GM19238 (cell line): Measurements from ENCODE around the gene TACC2.
"Not testable (repeated sequence)": the region's sequence is repeated elsewhere in the genome, so short reads cannot be mapped to it uniquely, and the experiment has no call there.

Source experiments
- DNase-seq: peaks from one replicate; pipeline ENCODE4 v3.0.0; 2011; ENCODE audit warnings: low spot score; ENCODE audit not compliant: insufficient read length

TACC2 gene

DNA sequence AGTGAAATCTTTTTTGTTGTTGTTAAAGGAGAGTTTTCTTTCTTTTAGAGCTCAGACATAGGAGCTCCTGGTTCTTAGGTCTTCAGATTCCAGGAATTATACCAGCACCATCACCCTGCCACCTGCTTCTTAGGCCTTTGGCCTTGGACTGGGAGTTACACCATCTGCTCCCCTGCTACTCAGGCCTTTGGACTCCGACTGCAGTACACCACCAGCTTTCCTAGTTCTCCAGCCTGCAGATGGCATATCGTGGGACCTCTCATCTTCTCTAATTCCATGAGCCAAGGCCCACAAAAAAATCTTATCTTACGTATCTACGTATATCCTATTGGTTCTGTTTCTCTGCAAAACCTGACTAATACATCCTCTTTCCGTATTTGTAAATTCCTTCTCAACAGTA is 5.1 kb upstream of the TACC2 start:
- DNase-seq: no peak

DNA sequence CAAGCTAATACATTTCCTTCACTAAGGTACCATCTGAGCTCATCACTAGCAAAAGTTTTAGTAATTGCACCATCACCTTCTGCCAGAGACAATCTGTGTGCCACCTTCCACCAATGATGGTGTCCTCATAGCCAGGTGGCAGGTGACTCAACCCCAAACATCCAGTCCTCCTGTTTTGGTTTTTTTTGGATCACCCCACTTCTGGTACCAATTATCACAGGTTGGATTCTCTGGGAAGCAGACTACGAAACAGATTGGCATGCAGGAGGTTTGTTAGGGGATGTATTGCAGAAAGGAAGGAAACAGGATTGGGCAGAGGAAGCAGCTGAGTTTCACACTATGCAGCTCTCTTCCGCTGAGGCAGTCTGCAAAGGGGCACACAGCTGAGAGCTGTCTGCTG is 4.5 kb upstream of the TACC2 start:
- DNase-seq: no peak

DNA sequence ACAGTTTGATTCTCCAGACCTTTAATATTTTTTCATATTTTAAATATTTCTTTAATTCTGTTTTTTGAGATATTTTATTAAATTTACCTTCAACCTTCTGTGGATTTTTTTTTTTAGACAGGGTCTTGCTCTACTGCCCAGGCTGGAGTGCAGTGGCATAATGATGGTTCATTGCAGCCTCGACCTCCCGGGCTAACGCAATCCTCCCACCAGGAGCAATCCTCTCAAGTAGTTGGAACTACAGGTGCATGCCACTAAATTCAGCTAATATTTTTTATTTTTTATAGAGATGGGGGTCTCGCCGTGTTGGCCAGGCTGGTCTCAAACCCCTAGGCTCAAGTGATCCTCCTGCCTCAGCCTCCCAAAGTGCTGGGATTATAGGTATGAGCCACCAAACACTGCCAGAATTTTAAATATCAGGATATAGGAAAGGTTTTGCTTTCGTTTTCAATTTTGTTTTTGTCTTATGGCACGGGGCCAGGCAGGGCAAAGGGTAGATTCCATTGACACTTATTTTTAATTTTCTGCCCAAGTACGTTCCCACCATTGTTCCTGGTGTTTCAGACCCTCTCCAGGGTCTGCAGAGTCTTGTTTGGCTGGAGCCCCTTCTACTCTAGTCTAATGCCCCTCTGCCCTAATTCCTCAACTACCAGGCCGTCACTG is 1.2 kb downstream of the TACC2 start:
- DNase-seq: no peak

DNA sequence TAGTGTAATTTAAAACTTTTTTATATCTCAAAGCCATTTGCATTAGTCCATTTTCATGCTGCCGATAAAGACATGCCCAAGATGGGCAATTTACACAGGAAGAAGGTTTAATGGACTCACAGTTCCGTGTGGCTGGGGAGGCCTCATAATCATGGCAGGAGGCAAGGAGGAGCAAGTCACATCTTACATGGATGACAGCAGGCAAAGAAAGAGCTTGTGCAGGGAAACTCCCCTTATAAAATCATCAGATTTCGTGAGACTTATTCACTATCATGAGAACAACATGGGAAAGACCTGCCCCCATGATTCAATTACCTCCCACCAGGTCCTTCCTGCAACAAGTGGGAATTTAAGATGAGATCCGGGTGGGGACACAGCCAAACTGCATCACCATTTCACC is 2.8 kb downstream of the TACC2 start:
- DNase-seq: not testable (repeated sequence)

DNA sequence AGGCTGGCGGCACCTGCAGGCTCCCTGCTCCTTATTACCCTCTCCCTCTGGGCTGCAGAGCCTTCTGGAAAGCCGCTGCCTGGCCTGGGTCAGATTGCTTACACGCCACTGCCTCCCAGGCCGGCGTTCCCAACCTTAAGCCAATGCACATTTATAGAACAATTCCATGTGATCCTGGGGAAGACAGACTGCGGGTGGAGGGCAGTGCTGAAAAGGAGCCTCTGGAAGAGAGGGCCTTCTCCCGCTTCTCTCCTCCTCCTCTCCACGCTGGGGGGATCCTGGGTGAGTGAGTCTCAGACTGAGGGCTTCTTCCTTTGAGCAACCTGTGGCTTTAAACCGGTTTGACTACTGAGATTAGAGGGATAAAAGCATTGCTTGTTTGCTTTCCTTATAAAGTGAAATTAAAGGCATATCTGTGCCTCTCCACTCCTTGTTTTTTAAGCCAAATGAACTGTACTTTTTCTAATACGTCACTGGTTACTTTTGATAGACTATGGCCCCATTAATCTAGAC is 5.5 kb downstream of the TACC2 start:
- no peak for DNase-seq

DNA sequence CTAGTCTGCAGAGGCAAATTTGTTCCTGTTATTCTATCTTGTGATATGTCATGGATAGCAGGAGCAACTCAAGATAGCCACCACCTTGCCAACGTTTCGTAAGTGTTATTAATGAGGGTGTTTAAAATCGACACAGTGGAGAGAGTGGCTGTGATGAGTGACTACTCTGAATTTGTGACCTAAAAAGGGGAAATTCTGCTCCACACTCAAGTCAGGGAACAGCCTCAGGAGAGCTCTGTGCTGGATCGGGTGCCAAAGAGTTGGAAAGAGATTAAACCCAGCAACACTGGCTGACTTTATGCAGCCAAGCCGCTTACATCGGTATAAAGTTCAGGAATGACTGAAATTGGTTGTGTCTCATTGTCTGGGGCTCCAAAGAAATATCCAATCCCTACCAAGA is 9.5 kb downstream of the TACC2 start:
- DNase-seq: no peak

DNA sequence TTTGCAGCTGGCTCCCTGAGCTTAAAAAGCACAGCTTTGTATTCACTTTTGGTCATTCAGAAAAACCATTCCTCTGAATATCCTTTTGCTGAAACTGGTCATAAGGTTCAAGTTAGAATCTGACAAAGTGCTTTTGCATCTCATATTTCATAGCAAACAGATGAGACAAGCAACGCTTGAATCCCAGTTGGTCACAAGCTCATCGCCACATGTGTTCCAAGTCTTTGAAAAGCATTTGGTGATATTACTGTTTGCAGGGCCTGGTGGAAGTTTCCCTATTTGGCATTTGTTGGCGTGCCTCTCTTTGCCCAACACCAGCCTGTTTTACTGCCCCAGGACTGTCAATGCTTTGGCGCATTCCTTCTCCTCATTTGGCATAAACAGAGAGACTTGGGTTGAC is 10.3 kb downstream of the TACC2 start:
- DNase-seq: no peak

DNA sequence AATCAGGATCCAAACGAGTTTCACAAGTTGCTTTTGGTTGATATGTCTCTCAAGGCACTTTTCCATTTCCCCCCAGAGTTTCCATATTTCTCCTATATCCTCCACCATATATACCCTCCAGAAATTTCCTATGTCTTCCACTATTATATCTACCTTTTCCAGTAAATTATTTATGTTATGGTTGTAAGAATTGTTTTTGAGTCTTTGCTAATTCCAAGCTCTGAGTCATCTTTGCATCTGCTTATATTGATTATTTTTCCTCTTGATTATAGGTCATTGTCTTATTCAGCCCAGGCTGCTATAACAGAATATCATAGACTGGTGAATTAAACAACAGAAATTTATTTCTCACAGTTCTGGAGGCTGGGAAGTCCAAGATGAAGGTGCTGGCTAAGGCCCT is 12.7 kb downstream of the TACC2 start:
- DNase-seq: no peak

DNA sequence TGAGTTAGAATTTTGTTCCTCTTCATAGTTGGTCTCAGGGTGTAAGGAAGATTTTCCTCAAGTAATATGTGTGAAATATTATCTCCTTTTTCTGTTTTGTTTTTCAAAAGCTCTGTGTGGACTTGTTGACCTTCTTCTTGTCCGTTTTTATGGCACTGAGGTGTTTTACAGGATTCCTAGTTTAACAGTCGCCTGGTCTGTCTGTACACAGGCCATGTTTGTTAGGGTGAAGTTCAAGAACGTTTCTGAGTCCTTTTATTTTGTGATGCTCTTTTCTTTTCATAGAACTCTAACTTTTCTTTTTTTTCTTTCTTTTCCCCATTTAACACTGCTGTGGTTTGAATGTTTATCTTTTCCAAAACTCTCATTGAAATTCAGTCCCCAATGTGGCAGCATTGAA is 18.5 kb downstream of the TACC2 start:
- DNase-seq: no peak

DNA sequence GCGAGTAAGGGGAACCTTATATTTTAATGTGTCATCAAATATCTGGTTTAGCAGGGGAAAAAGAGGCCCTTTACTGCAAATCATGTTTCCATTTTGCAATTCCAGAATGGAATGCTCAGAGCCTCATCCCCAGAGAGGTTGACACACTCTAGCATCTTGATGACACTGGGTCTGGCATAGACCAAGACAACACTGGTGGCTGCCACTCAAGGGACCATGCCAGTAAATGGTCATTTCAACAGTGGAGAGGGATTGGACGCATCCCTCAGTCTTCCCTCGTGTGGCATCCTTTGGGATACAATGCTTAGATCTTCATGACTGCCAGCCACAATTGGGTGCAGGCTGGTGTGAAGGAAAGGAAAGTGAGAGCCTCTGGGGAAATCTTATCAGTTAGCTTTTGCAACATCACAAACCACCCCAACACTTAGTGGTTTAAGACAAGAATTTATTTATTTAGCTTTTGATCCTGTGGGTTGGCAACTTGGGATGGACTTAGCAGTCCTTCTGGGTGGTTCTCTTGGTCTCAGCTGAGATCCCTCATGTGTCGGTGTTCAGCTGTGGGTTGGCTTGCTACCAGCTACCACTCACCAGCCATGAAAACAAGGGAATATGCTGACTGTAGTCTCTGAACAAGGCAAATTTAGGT is 21.6 kb downstream of the TACC2 start:
- DNase-seq: no peak

DNA sequence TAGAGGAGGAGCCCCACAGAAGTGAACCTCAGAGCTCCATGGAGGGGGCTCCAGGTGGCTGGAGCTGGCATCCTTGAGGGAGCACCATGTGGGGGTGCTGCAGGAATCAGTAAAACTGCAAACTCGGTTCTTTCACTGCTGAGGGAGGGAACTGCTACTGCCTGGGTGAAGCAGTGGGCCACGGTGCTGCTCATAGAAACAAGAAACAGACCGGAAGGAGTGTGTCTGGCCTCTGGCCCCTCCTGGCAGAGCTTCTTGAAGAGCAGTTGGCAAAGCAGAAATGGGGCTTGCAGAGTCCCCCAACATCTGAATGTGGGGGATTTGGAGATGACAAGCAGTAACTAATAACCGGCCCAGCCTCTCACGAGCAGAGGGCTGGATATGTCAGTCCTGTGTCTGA is 23.8 kb downstream of the TACC2 start:
- DNase-seq: no peak

DNA sequence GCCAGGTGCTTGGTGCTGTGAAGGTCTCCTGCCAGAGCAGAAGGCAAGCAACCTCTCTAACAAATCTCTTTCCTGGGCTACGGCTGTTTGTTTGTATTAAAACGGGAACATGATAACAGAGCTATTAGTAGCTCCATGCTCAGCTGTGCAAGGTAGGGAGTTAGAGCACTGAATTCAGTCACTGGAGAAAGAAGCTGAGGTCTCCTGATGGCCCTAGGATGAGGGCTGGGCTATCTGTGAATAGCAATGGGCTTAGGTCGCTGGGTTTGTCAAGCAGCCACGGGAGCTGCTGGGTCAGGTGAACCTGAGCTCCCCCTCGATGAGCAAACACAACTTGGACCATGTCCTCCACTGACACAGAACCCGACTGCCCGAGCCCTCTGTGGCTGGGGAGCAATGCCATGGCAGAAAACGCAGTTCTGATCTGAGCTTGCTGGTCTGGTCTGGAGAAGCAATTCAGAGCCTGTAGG is 24.4 kb downstream of the TACC2 start:
- no peak for DNase-seq

DNA sequence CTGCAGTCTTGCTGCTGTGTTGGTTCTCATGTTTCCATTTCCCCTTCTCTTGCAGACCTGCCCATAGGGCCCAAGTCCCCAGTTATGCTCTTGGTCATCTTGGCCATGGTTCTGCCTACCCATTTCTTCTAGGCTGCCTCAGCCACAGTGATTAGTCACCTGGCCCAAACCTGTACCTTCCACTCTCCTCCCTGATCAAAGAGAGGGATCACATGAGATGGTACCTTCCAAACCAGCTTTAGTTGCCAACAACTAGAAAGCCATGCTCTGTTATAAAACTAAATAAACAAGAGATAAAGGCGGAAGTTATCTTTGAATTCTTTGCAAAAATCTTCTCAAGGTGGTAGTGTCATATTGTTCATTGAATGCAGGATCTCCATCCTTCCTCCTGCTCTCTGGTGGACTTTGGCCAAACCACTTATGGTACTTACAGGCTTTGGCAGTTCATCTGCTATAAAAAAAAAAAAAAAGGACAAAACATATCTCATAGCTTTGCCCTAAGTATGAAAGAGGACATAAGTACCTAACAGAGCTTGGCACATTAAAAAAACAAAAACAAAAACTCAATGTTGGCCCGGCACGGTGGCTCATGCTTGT is 25.8 kb downstream of the TACC2 start:
- DNase-seq: no peak

DNA sequence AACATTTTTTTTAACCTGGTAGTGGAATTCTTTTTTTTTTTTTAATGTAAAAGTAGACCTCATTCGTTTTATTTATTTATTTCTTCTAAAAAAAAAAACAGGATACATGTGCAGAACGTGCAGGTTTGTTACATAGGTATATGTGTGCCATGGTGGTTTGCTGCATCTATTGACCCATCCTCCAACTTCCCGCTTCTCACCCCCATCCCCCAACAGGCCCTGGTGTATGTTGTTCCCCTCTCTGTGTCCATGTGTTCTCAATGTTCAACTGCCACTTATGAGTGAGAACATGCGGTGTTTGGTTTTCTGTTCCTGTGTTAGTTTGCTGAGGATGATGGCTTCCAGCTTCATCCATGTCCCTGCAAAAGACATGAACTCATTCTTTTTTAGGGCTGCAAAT is 29.0 kb downstream of the TACC2 start:
- DNase-seq: not testable (repeated sequence)

DNA sequence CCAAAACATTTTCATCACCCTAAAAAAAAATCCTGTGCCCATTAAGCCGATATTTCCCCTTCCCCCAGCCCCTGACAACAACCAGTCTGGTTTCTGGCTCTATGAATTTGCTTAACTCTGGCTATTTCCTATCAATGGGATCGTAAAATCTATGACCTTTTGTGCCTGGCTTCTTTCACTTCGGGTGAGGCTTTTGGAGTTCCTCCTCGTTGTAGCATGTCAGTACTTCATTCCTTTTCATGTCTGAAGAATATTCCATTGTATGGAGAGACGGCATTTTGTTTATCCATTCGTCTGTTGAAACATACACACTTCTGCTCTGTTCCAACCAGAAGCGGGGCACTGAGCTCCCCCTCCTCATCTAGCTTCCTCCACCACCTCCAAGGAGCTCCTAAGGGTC is 29.5 kb downstream of the TACC2 start:
- no peak for DNase-seq

DNA sequence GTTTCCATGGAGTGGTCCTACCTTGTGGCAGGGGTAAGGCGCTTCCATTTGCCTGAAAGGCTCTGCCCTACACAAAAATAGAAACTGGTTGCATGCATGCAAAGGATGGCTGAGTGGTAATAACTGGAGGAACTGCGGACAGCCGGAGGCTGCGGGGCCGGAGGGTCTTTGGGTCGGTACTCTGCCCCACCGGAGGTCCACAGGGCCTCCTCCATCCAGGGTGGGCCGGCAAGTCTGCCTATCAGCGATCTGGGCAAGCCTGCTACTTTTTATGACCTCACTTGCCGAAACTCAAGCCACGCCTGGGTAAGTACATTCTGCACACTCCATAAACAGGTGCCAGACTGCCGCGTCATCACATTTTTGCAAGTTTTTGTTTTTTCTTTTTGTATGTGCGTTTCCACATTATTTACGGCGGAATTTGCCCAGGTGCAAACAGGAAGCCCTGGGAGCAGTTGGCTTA is 30.0 kb downstream of the TACC2 start:
- DNase-seq: no peak

DNA sequence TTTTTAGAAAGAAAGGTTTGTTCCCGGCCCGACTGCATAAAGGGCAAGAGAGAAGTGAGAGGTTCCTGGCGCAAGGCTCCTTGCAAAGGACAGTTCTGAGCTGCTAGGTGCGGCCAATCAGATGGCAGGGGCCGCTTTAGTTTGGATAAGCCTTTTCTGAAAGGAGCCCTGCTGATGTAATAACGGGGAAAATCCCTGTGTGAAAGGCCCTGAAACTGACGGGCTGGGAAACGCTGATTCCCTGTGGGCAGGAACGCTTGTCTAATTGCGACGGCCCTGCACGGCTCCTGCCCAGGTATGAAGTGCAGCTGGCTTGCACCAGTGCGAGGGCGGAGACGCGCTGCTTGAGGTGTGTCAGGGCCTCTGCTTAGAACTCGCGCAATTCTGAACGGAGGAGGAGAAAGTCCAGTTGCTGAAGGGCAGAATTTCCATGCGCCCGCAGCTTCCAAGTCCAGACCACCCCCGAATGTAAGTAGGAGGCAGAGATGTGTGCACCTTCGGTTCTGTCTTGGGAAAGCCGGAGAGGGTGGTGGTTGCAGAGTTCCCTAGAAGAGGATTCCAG is 30.5 kb downstream of the TACC2 start:
- DNase-seq: no peak

DNA sequence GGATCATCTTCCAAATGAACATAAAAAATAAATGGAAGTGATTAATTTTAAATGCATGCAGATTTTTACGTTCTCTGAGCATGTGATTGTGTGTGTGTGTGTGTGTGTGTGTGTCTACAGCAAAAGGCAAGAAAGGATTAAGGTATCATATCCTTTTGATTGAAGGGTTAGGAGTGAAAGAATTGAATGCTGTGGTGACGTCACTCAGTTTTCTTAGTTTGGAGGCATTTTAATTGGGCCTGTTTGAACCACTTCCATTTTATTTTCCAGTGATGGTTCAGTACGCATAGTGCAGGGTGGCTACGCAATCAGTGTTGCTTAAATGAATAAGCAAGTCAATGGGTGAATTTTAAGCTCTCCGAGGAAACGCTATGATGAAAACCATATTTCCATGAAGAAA is 31.3 kb downstream of the TACC2 start:
- DNase-seq: no peak

DNA sequence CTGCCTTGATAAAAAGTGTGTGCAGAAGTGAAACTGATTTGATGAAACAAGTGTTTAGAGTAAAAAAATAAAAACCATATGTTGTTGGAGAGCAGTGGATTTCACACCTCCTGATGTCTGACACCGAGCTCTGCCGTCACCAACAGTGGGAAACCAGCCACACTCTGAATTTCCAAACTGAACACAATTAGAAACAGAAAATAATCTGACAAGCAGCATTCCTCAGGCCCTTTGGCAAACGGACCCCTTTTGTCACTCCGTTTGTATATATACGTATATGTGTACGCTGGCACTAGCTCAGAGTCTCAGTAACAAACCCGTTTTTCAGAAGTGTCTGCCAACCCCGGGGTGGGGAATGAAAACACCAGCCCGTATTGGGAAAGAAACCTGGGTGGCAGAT is 32.4 kb downstream of the TACC2 start:
- no peak for DNase-seq

DNA sequence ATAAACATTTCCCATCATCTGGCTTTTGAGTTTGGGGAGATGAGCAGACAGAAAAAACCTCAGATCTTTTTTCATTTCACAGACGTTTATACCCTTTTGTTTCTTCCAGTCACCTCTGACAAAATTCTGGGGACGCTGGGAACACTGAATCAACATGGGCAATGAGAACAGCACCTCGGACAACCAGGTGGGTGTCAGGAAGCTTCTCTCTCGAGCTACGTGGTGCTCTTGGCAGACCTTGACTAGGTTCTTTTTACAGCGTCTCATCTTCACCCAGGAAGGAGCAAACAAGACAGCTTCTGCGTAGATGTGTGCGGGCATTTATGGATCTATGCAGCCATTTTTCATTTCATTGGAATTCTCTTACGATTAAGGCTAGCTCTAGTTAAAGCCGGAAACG is 32.9 kb downstream of the TACC2 start:
- DNase-seq: no peak

DNA sequence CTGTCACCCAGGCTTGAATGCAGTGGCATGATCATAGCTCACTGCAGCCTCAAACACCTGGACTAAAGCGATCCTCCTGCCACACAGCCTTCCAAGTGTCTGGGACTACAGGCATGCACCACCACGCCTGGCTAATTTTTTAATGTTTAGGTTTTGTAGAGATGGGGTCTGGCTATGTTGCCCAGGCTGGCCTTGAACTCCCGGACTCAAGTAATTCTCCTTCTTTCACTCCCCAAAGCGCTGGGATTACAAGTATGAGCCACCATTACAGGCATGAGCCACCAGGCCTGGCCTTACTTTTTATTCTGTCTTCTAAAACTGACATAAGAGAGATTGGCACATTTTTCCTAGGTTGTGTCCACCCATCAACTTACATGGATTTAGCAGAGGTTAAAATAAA is 33.3 kb downstream of the TACC2 start:
- no peak for DNase-seq

DNA sequence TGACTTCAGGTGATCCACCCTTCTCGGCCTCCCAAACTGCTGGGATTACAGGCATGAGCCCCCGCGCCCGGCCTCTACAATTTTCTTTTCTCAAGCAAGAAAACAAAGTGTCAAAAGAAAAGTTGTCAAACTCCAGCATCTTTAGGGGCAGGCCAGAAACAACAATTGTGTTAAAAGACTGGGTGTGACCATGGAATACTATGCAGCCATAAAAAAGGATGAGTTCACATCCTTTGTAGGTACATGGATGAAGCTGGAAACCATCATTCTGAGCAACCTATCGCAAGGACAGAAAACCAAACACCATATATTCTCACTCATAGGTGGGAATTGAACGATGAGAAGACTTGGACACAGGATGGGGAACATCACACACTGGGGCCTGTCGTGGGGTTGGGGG is 34.3 kb downstream of the TACC2 start:
- DNase-seq: not testable (repeated sequence)
